NB4 (cell line): Measurements from ENCODE around the gene OLFML2B.

Source experiments
- CTCF ChIP-seq: IDR thresholded peaks from one replicate; pipeline ENCODE4 v1.5.1; 2012; ENCODE audit warnings: low read depth, low read length
- MAX ChIP-seq: IDR thresholded peaks from 2 replicates; pipeline ENCODE4 v1.6.1; 2011; ENCODE audit warnings: low read depth, low read length
- MYC ChIP-seq: IDR thresholded peaks from 2 replicates; pipeline ENCODE4 v1.6.1; 2011; ENCODE audit warnings: low read depth, low read length
- POLR2A ChIP-seq: IDR thresholded peaks from 2 replicates; pipeline ENCODE4 v1.6.1; 2011; ENCODE audit warnings: mild to moderate bottlenecking; ENCODE audit not compliant: insufficient read length; ENCODE audit errors: extremely low read depth

GRCh38 chr1:161955606-161956005 lies 68.1 kb downstream of the OLFML2B start:
- TF ChIP-seq CTCF (no peak), POLR2A (no peak), MYC (no peak), MAX (no peak)
